Heart left ventricle (tissue), 16 donors: ENCODE data around the gene CSTA. TPM values are rescaled to one million over a fixed set of nuclear protein-coding genes. Genes with fewer than 3 reads are reported as not detected.

ENCODE experiments used
- ATAC-seq, 4 donors: fragments of 200-7000 bp; cut with Tn5 transposase; one replicate each; pipeline ENCODE4 v1.9.1; 2020 to 2022; ENCODE audit warnings: moderate library complexity in 4 of 4, mild to moderate bottlenecking in 3 of 4, moderate number of reproducible peaks in 1 of 4
- DNase-seq, 5 donors: peaks; one replicate each; pipeline ENCODE4 v3.0.0-alpha.2; 2020
- H3K27ac ChIP-seq, 12 donors: fragments of 200-600 bp; sonication (generic) in 4 of 12; one replicate each; pipeline versions ENCODE4 v1.5.0 to v1.8.0; 2016 to 2022; ENCODE audit warnings: mild to moderate bottlenecking in 2 of 12
- H3K27me3 ChIP-seq, 9 donors: fragments of 200-600 bp; sonication (generic) in 2 of 9; one replicate each; pipeline versions ENCODE4 v1.5.1 to v1.8.0; 2016 to 2022; ENCODE audit warnings: mild to moderate bottlenecking in 3 of 9
- H3K36me3 ChIP-seq, 9 donors: fragments of 200-600 bp; sonication (generic) in 2 of 9; one replicate each; pipeline versions ENCODE4 v1.5.0 to v1.8.0; 2018 to 2022; ENCODE audit warnings: mild to moderate bottlenecking in 2 of 9
- H3K4me1 ChIP-seq, 12 donors: fragments of 200-600 bp; sonication (generic) in 4 of 12; one replicate each; pipeline versions ENCODE4 v1.5.0 to v1.8.0; 2016 to 2022; ENCODE audit warnings: mild to moderate bottlenecking in 3 of 12
- H3K4me3 ChIP-seq, 12 donors: fragments of 200-600 bp; sonication (generic) in 4 of 12; one replicate each; pipeline versions ENCODE4 v1.5.0 to v1.8.0; 2017 to 2022; ENCODE audit warnings: mild to moderate bottlenecking in 9 of 12, moderate library complexity in 4 of 12
- H3K9me3 ChIP-seq, 12 donors: fragments of 200-600 bp; sonication (generic) in 4 of 12; one replicate each; pipeline versions ENCODE4 v1.5.0 to v1.8.0; 2016 to 2022; ENCODE audit warnings: mild to moderate bottlenecking in 1 of 12
- CTCF ChIP-seq, 12 donors: fragments of 200-600 bp; sonication (generic) in 4 of 12; IDR thresholded peaks; one replicate each; pipeline versions ENCODE4 v1.5.0 to v1.8.0; 2018 to 2022; ENCODE audit warnings: antibody characterized with exemption in 12 of 12, mild to moderate bottlenecking in 5 of 12
- POLR2A ChIP-seq, 2 donors: fragments of 450-650 bp; IDR thresholded peaks; one replicate each; pipeline ENCODE4 v1.6.1; 2017; ENCODE audit warnings: antibody characterized with exemption in 2 of 2, mild to moderate bottlenecking in 2 of 2, moderate library complexity in 2 of 2
- WGBS, 4 donors: extraction: QIAGEN DNeasy Blood & Tissue Kit in 2 of 4; methylation state at CpG; one replicate each; pipeline versions ENCODE4 v1.1.5 to v1.1.7; 2013 to 2018; 5-methylcytosine and 5-hydroxymethylcytosine counted together
- intact Hi-C, 10 donors: fragments of 100-400 bp; cut with DNase I; formaldehyde crosslinking; loops; one replicate each; pipeline versions ENCODE4 v1.11.1 to v1.14.2; 2022
- polyA plus RNA-seq, 2 donors: library from polyadenylated mRNA; stranded (reverse); fragments of 200-250 nt; gene quantifications; one replicate each; pipeline ENCODE4 v1.2.3, GENCODE V29; 2013
- total RNA-seq, 9 donors: library from RNA; depleted of rRNA in 2 of 9; stranded (reverse); fragments of >200 nt in 2 of 9; fragmentation: NEBNext Ultra II Directional in 3 of 9; extraction: Animal tissue kit (Norgen Biotek cat#: 25700) in 3 of 9; gene quantifications; one replicate each; pipeline versions ENCODE4 v1.1.0 to v1.2.4, GENCODE V29; 2016 to 2023
- donor health status: ischemic (EF 13 %, LVEDD 7.1; RV severe dilation, severe dysfunction).
- donor health status: healthy with polysubstance abuse.
- donor health status: DM: no; HTN: yes; CAD: no.
- donor health status: DM: no; HTN: no; CAD: no.
- donor health status: ischemic (EF 25% LVEDD 6.9; RV normal size, moderate dysfunction).
- donor health status: ischemic (EF 25% LVEDD 5.7; RV mildly dilated, moderate dysfunction).
- donor health status: healthy.
- donor health status: DM: yes; HTN: yes; CAD: no.
- donor health status: ischemic (EF 35%, LVEDD 5.7; RV mildly dilated, moderate dysfunction).
- donor health status: nonischemic (EF 11% LVEDD 7.7; RV severe dilation, severe dysfunction).
- donor health status: DM: yes; HTN: yes; CAD: no.
- donor health status: PGD.
- donor health status: ischemic (EF 29% LVEDD 5.4; RV normal size, mild dysfunction).
- donor health status: nonischemic (EF 23%, LVEDD 6.1; RV moderate dilation, normal function).

CSTA gene
- total and polyA plus RNA-seq, 11 donors: 0.33 to 8.9 (median 0.96) TPM; not detected in 1

GRCh38 chr3:122299872-122300460 lies 25.1 kb upstream of the CSTA start:
- Histone ChIP-seq H3K4me1 (peaks cover 0 to 11% (median 0%) of the 10 kb centered on the region in 12 donors), H3K27me3 (peaks cover 0 to 4% (median 0%) of the 10 kb centered on the region in 9 donors), H3K36me3 (no peaks in the 10 kb centered on the region), H3K9me3 (peaks cover 0 to 15% (median 0%) of the 10 kb centered on the region in 12 donors), H3K27ac (no peak overlapping the region), H3K4me3 (no peak overlapping the region)
- TF ChIP-seq POLR2A (IDR thresholded peaks at IDR 0.05): no peak
- TF ChIP-seq CTCF (IDR thresholded peaks at IDR 0.05): peak in 9 of 12 donors; percentile 9 to 49 (median 29)
- ATAC-seq: no peak
- intact Hi-C loops: no loop called here
- no peak for DNase-seq
- 77 to 82% (median 78%) methylated on average over 12 of the region's 12 CpGs for whole genome bisulfite sequencing, 4 donors

GRCh38 chr3:122301063-122301462 lies 24.0 kb upstream of the CSTA start:
- intact Hi-C loops: no loop called here
- Histone ChIP-seq H3K27ac (no peak overlapping the region), H3K9me3 (peaks cover 0 to 15% (median 0%) of the 10 kb centered on the region in 12 donors), H3K4me3 (no peak overlapping the region), H3K4me1 (peaks cover 0 to 1% (median 0%) of the 10 kb centered on the region in 12 donors), H3K27me3 (peaks cover 0 to 4% (median 0%) of the 10 kb centered on the region in 9 donors), H3K36me3 (no peaks in the 10 kb centered on the region)
- ATAC-seq: no peak
- TF ChIP-seq CTCF (IDR thresholded peaks at IDR 0.05): no peak
- TF ChIP-seq POLR2A (IDR thresholded peaks at IDR 0.05): no peak
- DNase-seq: no peak

GRCh38 chr3:122305818-122306621 lies 19.0 kb upstream of the CSTA start:
- intact Hi-C loops: no loop called here

More at GRCh38 chr3:122305818-122306621, 19.0 kb upstream of the CSTA start:
- Histone ChIP-seq H3K4me1 (no peaks in the 10 kb centered on the region), H3K9me3 (peaks cover 0 to 2% (median 0%) of the 10 kb centered on the region in 12 donors), H3K36me3 (no peaks in the 10 kb centered on the region), H3K27ac (no peak overlapping the region), H3K27me3 (peaks cover 0 to 8% (median 0%) of the 10 kb centered on the region in 9 donors), H3K4me3 (no peak overlapping the region)
- DNase-seq (no peak), ATAC-seq (peak in 1 of 4 donors; percentile 34)
- 22 to 34% (median 28%) methylated on average over 3 of the region's 3 CpGs for WGBS, 4 donors
- TF ChIP-seq POLR2A (IDR thresholded peaks at IDR 0.05): no peak
- TF ChIP-seq CTCF (IDR thresholded peaks at IDR 0.05): peak in 1 of 12 donors; percentile 4
